ENCODE measurements around the gene CLPTM1. TPM values are rescaled to one million over a fixed set of nuclear protein-coding genes. Genes with fewer than 3 reads are reported as not detected.
A peak's percentile ranks its signal among the peaks of the same experiment; 100 is the strongest.

The CLPTM1 gene
- total RNA-seq, 4 donors from 2014 or later: 61.3 to 116 (median 89.4) TPM

DNA sequence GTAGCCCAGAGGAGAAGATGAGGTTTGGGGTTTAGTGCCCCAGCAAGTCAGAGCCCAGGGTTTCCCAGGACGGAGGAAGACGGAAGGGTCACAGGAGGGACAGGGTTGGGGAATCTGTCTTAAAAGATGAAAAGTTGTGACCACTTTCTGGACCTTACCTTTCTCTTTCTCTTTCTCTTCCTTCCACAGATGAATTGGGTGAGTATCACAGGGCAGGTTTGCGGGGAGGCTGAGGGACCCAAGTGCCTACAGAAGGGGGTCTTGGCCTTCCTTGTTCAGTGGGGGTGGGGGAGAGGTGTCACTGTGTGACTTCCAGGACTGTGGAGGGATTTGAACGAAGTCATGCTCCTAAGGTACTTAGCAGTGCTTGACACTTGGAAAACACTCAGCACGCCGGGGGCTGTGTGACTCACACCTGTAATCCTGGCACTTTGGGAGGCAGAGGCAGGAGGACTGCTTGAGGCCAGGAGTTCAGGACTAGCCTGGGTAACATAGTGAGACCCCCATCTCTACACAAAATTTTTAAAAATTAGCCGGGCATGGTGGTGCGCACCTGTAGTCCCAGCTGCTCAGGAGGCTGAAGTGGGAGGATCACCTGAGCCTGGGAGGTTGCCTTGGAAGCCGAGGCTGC, 54.6 kb downstream of the CLPTM1 start:
- in situ Hi-C loops (cut with MboI; ENCODE audit: low sequenced_read_pairs in 4 of 4): no loop called here
- no peak for TF ChIP-seq POLR2A (IDR thresholded peaks at IDR 0.05)
- TF ChIP-seq, protein P1, sequence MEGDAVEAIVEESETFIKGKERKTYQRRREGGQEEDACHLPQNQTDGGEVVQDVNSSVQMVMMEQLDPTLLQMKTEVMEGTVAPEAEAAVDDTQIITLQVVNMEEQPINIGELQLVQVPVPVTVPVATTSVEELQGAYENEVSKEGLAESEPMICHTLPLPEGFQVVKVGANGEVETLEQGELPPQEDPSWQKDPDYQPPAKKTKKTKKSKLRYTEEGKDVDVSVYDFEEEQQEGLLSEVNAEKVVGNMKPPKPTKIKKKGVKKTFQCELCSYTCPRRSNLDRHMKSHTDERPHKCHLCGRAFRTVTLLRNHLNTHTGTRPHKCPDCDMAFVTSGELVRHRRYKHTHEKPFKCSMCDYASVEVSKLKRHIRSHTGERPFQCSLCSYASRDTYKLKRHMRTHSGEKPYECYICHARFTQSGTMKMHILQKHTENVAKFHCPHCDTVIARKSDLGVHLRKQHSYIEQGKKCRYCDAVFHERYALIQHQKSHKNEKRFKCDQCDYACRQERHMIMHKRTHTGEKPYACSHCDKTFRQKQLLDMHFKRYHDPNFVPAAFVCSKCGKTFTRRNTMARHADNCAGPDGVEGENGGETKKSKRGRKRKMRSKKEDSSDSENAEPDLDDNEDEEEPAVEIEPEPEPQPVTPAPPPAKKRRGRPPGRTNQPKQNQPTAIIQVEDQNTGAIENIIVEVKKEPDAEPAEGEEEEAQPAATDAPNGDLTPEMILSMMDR (IDR thresholded peaks at IDR 0.05 in 4 of 5, conservative IDR thresholded peaks at IDR 0.05 in 1 of 5): no peak
- Histone ChIP-seq H3K36me3 (peaks cover 0 to 16% of the 10 kb centered on the region in 2 donors), H3K9me3 (no peaks in the 10 kb centered on the region), H3K27me3 (no peaks in the 10 kb centered on the region), H3K4me3 (no peak overlapping the region), H3K4me1 (no peaks in the 10 kb centered on the region), H3K27ac (no peak overlapping the region)
- ATAC-seq (no peak), DNase-seq (no peak)
- intact Hi-C loops (cut with DNase I; ENCODE audit: low total_unique reads): no loop called here

DNA sequence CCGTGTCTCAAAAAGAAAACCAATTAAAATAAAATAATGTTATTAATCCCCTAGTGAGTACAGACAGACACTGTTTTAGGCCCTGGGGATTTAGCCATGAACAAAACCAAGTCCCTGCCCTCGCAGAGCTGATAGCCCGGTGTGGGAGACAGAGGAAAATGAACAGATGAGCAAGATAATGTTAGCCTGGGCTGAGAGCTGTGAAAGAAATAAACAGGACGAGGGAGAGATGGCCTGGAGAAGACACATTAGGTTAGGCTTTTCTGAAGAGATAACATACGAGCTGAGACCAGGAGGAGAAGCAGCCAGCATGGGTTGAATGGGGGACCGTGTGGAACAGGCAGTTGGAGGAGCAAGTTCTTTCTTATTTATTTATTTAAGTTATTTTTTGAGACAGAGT, 55.1 kb downstream of the CLPTM1 start:
- no peaks in the 10 kb centered on the region for H3K4me1 ChIP-seq
- in situ Hi-C loops (cut with MboI; ENCODE audit: low sequenced_read_pairs in 4 of 4) (no loop called here), intact Hi-C loops (cut with DNase I; ENCODE audit: low total_unique reads) (no loop called here)
- DNase-seq (no peak), ATAC-seq (no peak)
- TF ChIP-seq, protein P1 (IDR thresholded peaks at IDR 0.05 in 4 of 5, conservative IDR thresholded peaks at IDR 0.05 in 1 of 5): no peak
- no peak for TF ChIP-seq POLR2A (IDR thresholded peaks at IDR 0.05)
- no peak overlapping the region for H3K4me3 ChIP-seq
- peaks cover 0 to 16% of the 10 kb centered on the region in 2 donors for H3K36me3 ChIP-seq
- no peaks in the 10 kb centered on the region for H3K9me3 ChIP-seq
- no peak overlapping the region for H3K27ac ChIP-seq
- no peaks in the 10 kb centered on the region for H3K27me3 ChIP-seq

DNA sequence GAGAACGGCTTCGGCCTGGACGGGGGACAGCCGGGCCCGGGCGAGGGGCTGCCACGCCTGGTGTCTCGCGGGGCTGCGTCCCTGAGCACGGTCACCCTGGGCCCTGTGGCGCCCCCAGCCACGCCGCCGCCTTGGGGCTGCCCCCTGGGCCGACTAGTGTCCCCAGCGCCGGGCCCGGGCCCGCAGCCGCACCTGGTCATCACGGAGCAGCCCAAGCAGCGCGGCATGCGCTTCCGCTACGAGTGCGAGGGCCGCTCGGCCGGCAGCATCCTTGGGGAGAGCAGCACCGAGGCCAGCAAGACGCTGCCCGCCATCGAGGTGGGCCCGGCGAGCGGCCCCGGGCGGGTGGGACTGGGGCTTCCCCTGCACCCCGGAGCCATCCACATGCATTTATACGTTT, 56.8 kb downstream of the CLPTM1 start:
- ATAC-seq (no peak), DNase-seq (no peak)
- H3K27ac ChIP-seq: no peak overlapping the region
- no peak overlapping the region for H3K4me3 ChIP-seq
- no peaks in the 10 kb centered on the region for H3K4me1 ChIP-seq
- intact Hi-C loops (cut with DNase I; ENCODE audit: low total_unique reads): no loop called here
- peaks cover 0 to 13% of the 10 kb centered on the region in 2 donors for H3K36me3 ChIP-seq
- H3K9me3 ChIP-seq: no peaks in the 10 kb centered on the region
- no peaks in the 10 kb centered on the region for H3K27me3 ChIP-seq
- in situ Hi-C loops (cut with MboI; ENCODE audit: low sequenced_read_pairs in 4 of 4): no loop called here
- no peak for TF ChIP-seq POLR2A (IDR thresholded peaks at IDR 0.05)
- TF ChIP-seq, protein P1 (IDR thresholded peaks at IDR 0.05 in 4 of 5, conservative IDR thresholded peaks at IDR 0.05 in 1 of 5): no peak

DNA sequence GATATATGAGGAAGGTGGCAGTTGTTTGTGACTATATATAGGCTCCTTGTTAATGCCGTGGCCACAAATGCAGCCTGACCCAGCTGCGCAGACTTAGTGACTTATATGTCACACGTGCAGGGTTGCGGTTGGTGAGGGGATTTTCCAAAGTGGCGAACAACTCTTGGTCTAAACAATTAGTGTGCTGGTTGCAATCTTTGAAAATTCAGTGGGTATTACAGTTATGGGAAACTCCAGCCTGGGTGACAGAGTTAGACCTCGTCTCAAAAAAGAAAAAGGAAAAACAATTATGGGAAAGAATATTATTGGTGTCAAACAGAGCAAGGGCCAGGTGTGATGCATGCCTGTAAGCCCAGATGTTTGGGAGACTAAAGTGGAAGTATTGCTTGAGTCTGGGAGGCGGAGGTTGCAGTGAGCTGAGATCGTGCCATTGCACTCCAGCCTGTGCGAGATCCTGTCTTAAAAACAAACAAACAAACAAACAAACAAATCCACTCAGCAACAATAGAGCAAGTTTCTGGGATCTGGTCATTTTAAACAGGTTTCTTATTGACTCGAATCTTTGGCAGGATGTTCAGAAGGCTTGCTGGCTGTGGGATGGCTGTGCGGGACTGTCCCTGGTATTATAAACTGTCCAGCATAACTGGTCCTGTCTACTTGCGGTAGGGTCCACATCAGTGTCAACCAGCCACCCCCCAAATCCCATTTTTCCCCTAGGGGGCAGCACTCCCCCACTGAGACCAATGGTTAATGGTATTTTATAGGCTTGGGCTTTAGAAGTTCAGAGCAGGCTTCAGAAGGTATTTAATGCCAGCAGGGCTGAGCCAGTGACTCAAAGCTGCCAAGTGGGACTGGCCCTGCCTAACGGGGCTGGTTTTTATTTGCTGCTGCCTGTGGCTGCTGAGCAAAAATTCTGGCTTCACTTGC, 61.5 kb downstream of the CLPTM1 start:
- ATAC-seq (peak; percentile 33 to 88), DNase-seq (peak in 1 of 2 donors; percentile 58)
- intact Hi-C loops (cut with DNase I; ENCODE audit: low total_unique reads) (no loop called here), in situ Hi-C loops (cut with MboI; ENCODE audit: low sequenced_read_pairs in 4 of 4) (no loop called here)
- Histone ChIP-seq H3K9me3 (no peaks in the 10 kb centered on the region), H3K27ac (no peak overlapping the region), H3K27me3 (no peaks in the 10 kb centered on the region), H3K36me3 (peaks cover 0 to 11% of the 10 kb centered on the region in 2 donors), H3K4me1 (peaks cover 0 to 3% of the 10 kb centered on the region in 2 donors), H3K4me3 (no peak overlapping the region)
- TF ChIP-seq POLR2A (IDR thresholded peaks at IDR 0.05): no peak
- TF ChIP-seq, protein P1 (IDR thresholded peaks at IDR 0.05 in 4 of 5, conservative IDR thresholded peaks at IDR 0.05 in 1 of 5): peak; percentile 23 to 64 (median 54)

Measured in gastrocnemius medialis (tissue), 4 donors.